ENCODE data around the gene SMARCD3.

SMARCD3 gene

DNA sequence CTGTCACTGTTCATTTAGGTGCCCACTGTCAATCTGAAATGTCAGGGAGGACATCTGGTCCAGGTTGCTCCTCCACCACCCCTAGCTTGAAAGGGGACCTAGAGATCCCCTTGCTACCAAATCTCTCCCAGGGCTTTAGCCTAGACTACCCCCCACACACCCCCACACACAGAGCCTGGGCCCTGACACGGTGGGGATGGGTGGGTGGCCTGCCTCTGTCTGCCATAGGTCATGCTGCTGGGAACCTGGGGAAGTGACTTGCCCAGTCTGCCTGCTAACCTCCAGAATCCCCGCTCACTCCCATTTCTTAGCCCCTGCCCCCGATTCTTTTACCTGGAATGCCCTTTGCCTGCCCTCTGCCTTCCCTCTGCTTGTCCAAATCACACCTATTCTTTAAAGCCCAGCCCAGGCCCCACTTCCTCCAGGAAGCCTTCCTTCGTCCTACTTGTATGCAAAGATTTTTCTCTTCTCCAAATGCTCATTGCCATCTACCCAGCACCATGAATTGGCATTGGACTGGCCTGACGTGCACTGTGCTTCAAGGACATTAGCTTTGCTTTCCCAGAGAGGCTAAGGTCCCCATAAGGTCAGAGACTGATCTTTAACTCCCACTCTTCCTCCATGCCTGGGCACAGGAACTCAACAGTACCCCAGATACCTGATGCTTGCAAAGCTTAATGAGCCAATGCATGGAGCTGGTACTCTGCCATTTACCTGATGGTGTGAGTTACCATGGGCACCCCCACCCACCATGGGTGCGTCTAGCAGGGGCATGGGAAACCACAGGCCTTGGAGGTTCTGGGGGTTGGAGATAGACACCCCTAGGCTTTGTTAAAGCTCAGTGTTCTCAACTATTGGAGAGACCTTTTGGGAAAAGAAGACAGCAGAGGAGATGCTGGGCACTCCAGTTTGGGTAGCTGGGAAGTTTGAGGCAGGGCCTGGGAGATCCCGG, 2.0 kb upstream of the SMARCD3 start:
- TF ChIP-seq JUND (IDR thresholded peaks at IDR 0.05; ENCODE audit: low read depth) = no peak
- in situ Hi-C loops (cut with HindIII; ENCODE audit: low pct_unique_long_range_greater_than_20kb, low sequenced_read_pairs) = no loop called here

DNA sequence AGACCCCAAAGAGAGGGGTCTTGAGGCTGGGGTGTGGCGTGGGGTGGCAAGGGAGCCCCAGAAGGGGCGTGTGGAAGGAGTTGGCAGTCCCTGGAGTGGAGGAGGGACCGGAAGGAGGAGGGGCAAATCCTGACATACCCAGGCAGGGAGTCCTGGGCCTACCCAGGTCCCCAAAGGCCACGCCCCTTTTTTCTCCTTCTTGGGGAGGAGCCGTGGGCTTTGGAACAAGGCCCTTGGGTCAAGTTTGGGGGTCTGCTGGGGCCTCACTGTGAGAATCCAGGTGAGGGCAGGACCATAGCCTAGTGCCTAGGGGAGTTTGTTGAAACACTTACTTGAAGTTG, 1.2 kb upstream of the SMARCD3 start:
- in situ Hi-C loops (cut with HindIII; ENCODE audit: low pct_unique_long_range_greater_than_20kb, low sequenced_read_pairs) = no loop called here
- no peak for TF ChIP-seq JUND (IDR thresholded peaks at IDR 0.05; ENCODE audit: low read depth)
- DNase-seq (ENCODE audit: low read depth in 1 of 2, low spot score in 1 of 2) = peak; percentile 63 to 67

More for the DNA sequence above, 2.0 kb upstream of the SMARCD3 start:
- DNase-seq (ENCODE audit: low read depth in 1 of 2, low spot score in 1 of 2) = no peak

DNA sequence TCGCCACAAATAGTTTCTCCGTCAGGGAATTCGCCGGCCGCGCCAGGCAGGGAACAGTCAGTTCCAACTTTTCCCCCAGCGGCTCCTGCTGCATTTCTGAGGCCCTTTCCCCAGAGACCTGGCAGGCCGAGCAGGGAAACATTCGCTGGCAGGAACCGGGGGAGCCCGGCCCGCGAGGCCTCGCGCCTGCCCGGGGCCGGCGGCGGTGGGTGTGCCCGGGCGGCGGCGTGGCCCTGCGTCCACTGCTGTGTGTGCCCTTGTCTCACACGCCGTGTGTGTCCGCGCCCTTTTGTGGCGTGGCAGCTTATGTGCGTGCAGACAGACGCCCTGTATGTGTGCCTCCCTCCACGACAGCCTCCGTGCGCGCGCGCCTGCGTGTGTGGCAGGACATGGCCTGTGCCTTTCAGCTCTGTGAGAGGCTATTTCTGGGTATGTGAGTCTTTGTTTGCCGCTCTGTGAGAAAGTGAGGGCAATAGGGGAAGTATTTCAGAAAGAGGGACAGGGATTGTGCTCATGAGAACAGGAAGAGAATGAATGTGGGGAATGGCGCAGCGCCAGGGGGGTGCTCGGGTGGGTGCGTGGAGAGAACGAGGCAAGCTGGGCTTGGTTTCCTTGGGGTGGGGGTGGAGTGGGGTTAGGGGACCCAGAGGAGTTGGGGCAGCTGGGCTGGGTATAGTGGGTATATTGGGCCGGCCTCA, 689 bp upstream of the SMARCD3 start:
- in situ Hi-C loops (cut with HindIII; ENCODE audit: low pct_unique_long_range_greater_than_20kb, low sequenced_read_pairs) = no loop called here
- peak; percentile 45 to 67 for DNase-seq (ENCODE audit: low read depth in 1 of 2, low spot score in 1 of 2)
- TF ChIP-seq JUND (IDR thresholded peaks at IDR 0.05; ENCODE audit: low read depth) = no peak

DNA sequence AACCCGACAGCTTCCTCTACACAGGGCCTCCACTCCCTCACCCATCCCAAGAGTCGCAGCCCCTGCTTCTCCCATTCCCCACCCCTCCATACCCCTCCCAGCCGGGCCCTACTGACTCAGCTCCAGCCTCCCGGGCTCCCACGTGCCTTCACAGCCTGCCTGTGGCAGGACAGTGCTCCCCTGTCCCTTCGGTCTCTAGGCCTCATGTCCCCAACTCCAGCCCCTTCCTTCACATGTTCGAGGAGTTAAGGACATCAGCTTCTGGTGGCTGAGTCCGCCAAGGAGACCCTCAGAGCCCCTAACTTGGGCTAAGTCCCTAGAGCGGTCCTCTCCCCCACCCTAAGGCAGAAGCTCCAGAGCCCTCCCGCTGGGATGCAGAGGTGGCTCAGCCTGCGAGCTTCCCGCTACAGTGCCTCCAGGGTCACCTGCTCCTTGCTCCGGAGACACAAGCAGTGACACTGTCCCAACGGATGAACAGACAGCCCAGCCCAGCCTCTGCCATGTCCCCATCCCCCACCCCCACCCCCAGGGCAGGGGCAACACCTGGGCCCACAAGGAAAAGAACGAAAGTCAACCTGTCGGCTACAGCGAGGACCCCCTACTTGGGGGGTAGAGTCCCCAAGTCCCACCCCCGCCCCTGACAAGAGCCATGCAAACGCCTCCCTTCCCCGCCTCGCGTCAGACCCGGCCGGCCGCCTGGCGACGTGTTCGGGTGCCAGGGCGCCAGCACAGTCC, 716 bp downstream of the SMARCD3 start:
- in situ Hi-C loops (cut with HindIII; ENCODE audit: low pct_unique_long_range_greater_than_20kb, low sequenced_read_pairs) = no loop called here
- TF ChIP-seq JUND (IDR thresholded peaks at IDR 0.05; ENCODE audit: low read depth) = no peak
- DNase-seq (ENCODE audit: low read depth in 1 of 2, low spot score in 1 of 2) = no peak

DNA sequence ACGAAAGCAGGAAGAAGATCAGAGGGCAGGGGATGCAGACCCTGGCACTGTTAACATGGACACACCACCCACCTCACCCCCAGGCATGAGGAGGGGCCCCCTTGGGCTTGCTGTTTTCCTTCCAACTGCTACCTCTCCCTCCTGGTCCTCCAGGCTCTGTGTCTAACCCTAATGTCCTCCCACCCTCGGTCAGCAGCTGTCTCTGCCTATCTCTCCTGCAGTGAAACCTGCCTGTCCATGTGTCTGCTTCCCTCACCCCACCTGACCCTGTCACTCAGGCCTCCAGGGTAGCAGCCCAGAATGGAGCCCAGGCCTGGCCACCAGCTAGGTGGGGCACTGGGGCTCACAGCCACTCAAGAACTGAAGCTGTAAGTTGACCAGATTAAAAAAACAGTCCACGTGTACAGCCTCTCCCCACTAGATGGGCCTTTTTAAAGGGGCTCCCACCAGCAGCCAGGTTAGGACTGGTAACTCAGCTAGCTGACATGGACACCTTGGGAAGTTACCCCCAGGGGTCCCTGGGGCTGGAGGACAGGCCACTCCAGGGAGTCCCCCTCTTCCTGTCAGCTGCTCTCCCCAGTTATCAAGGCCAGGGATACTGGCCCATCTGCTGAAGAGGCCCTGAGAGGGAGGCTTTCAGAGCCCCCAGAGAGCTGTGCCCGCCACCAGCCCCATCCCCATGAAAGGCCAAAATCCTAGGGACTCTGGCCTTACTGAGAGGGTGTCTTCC, 1.5 kb downstream of the SMARCD3 start:
- in situ Hi-C loops (cut with HindIII; ENCODE audit: low pct_unique_long_range_greater_than_20kb, low sequenced_read_pairs) = no loop called here
- no peak for DNase-seq (ENCODE audit: low read depth in 1 of 2, low spot score in 1 of 2)
- TF ChIP-seq JUND (IDR thresholded peaks at IDR 0.05; ENCODE audit: low read depth) = no peak

DNA sequence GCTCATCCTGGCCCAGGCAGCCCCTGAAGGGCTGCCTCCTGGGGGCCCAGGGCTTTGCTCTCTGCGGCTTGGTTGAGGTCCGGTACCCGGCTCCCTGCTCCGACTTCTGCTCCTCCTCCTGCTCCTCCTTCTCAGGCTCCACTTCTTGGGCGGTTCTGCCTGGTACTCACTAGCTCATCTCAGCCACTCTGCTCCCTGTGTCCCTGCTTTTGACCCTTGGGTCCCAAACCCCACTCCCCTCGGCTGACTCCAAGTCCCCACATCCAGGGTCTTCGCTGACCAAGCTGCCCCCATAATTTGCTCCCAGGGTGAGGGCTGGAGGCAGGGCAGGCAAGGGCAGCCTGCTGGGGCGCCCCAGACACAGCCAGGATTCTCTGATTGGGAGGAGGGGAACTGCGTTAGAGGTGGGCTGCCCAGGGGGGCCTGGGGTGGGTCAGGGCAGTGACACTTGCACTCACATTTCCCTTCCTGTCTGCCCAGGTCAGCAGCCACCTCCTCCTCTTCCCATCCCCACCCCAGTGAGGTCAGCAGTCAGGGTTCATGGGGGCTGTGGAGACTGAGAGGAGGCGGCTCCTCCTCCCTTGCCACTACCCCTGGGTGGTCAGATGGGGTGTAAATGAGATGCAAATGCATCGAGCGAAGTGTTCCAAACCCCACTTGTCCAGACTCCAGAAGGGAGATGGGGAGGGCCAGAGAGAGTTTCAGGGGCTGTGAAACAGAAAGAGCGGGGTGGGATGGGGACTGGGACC, 2.2 kb downstream of the SMARCD3 start:
- DNase-seq (ENCODE audit: low read depth in 1 of 2, low spot score in 1 of 2) = no peak
- in situ Hi-C loops (cut with HindIII; ENCODE audit: low pct_unique_long_range_greater_than_20kb, low sequenced_read_pairs) = no loop called here
- no peak for TF ChIP-seq JUND (IDR thresholded peaks at IDR 0.05; ENCODE audit: low read depth)

DNA sequence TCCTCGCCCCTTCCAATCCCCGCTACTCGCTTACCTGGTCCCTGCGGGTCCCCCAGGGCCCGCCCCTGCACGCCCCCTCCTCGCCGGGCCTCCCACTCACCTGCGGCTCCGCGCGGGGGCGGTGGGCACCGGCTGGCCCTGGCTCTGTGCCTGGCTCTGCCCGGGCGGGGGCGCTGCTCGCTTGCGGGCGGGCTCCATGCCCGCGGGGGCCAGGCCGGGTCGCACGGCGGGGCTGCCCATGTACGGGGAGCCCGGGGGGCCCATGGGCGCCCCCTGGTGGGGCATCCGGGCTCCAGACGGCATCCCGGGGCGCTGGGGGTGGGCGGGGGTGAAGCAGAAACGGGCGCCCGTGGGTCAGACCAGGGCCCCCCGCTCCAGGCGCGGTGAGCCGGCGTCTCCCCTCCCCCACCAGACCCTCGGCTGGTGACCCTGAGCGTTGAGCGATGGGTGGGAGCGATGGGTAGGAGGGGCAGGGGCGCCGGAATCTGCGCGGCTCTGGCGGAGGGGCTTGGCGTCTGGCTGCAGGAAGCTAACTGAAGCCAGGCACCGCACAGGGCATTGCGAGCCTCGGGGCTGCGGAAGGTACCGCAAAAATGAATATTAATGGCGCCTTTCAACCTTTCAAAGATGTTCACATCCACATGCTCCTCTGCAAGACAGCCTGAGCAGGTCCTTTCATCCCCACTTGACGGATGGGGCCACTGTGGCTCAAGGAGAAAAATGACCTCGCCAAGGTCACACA, 3.0 kb downstream of the SMARCD3 start:
- no peak for TF ChIP-seq JUND (IDR thresholded peaks at IDR 0.05; ENCODE audit: low read depth)
- no peak for DNase-seq (ENCODE audit: low read depth in 1 of 2, low spot score in 1 of 2)
- in situ Hi-C loops (cut with HindIII; ENCODE audit: low pct_unique_long_range_greater_than_20kb, low sequenced_read_pairs) = no loop called here

DNA sequence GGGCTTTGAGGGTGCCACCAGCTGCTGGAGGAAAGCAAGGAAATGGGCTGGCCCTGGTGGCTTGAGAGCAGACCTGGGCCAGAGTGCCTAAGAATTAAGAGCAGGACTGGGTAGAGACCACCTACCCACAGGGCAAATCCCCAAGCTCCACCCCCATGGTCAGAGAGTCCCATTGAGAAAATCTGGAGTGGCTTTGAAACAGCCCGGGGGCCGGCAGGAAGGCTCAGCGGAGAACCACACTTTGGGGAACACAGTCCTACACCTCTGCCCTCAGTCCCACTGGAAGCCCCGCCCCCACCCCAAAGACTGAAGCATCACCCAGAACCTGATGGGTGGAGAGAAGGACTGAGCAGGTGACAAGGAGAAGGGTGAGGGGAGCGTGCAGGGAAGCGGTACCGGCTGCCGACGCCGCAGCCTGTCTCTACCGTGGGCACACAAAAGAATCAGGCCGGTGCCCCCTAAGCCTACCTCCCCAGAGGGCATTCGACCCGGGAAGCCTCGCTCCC, 3.6 kb downstream of the SMARCD3 start:
- in situ Hi-C loops (cut with HindIII; ENCODE audit: low pct_unique_long_range_greater_than_20kb, low sequenced_read_pairs) = no loop called here
- DNase-seq (ENCODE audit: low read depth in 1 of 2, low spot score in 1 of 2) = no peak
- TF ChIP-seq JUND (IDR thresholded peaks at IDR 0.05; ENCODE audit: low read depth) = no peak

DNA sequence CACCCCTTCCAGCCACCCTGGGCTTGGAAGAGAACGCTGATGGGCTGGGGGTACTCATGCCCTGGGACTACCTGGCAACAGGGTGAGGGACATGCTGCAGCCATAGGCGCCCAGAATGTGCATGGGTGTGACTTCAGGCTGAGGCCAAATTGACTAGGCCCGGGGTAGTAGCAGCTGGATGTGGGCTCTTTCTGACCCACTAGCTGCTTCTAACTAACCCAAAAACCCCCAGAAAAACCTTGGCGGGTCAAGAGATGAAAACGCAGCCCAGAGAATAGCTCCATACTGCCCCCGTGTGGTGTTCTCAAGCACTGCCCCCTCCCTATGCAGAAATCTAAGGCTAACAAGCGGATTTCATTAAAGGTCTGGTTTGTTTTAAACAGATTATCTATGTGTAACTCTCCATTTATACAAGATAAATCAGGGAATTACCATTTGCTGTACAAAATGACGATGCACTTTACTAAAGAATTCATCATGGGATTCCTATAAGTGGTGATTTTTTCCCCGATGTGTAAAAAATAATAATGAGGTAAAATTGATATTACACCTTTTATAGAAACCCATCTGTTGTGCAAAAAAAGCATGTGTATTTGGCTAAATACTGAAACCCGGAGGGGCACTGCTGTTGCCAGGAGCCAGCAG, 4.2 kb downstream of the SMARCD3 start:
- peak; percentile 38 to 59 for DNase-seq (ENCODE audit: low read depth in 1 of 2, low spot score in 1 of 2)
- in situ Hi-C loops (cut with HindIII; ENCODE audit: low pct_unique_long_range_greater_than_20kb, low sequenced_read_pairs) = no loop called here
- no peak for TF ChIP-seq JUND (IDR thresholded peaks at IDR 0.05; ENCODE audit: low read depth)

DNA sequence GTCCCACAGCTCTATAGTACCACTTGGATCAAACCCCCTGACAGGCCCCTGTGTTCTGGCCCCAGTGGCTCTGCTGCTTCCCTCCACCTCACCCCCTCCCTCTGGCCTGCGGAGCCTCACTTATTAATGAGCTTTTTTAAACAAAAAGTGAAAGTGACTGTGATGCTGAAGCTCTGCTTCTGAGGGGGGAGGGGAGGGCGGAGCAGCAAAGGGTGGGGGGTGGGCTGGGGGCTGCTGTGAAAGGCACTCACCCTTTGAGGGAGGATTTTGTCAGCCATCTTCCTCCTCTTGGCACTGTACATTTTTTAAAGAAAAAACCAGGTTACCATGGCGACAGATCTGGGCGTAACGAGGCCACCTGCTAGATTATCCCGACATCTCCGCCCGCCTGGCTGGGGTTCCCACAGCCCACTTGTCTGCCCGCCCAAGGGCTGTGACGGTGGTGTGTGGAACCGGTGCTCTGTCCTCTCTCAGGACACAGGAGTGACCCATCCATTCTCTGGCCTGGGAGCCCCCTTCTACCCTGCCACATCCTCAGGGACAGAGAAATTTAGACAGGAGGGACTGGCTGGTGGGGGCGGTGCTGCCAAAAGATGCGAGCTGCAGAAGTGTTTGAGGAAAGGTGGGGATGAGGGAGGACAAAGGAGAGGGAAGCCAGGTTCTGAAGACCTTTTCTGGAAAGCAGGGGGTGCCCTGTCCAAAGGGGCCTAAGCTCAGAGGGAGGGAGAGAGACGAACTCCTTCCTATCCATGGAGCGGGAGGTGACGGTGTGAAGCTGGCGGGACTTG, 4.9 kb downstream of the SMARCD3 start:
- in situ Hi-C loops (cut with HindIII; ENCODE audit: low pct_unique_long_range_greater_than_20kb, low sequenced_read_pairs) = no loop called here
- no peak for TF ChIP-seq JUND (IDR thresholded peaks at IDR 0.05; ENCODE audit: low read depth)
- no peak for DNase-seq (ENCODE audit: low read depth in 1 of 2, low spot score in 1 of 2)
